Brain microvascular endothelial cell (primary cell): ENCODE results near the gene ADAD2.

Source experiments
- DNase-seq: peaks from one replicate; pipeline ENCODE4 v3.0.0-alpha.2; 2020
- H3K27ac ChIP-seq: fragments of 250-450 bp; sonication (Bioruptor Pico); 2 replicates; pipeline ENCODE4 v1.5.1; 2020; ENCODE audit warnings: mild to moderate bottlenecking, moderate library complexity
- H3K27me3 ChIP-seq: fragments of 250-450 bp; sonication (Bioruptor Pico); replicated peaks from 2 replicates; pipeline ENCODE4 v1.5.1; 2020; ENCODE audit warnings: mild to moderate bottlenecking
- H3K36me3 ChIP-seq: fragments of 250-450 bp; sonication (Bioruptor Pico); replicated peaks from 2 replicates; pipeline ENCODE4 v1.5.1; 2020; ENCODE audit warnings: mild to moderate bottlenecking
- H3K4me3 ChIP-seq: 2 replicates; pipeline ENCODE4 v1.5.1; 2011; ENCODE audit warnings: low read depth, mild to moderate bottlenecking, control low read depth, low read length, moderate library complexity
- in situ Hi-C: cut with HindIII; loops from 2 replicates; pipeline ENCODE4 v1.10.0; 2017; ENCODE audit warnings: low sequenced_read_pairs, low pct_ligation_motif_present
- TF ChIP-seq, protein P1 (sequence below): IDR thresholded peaks from 2 replicates; pipeline ENCODE4 v1.5.1; 2011; ENCODE audit warnings: low read depth, mild to moderate bottlenecking, moderate library complexity, low read length, control low read depth, inconsistent platforms; ENCODE audit errors: missing control alignments

Gene ADAD2

GRCh38 chr16:84182104-84182503 is 8.9 kb upstream of the ADAD2 start:
- Histone ChIP-seq H3K27ac (no peak overlapping the region), H3K4me3 (no peak overlapping the region), H3K27me3 (no peaks in the 10 kb centered on the region), H3K36me3 (peaks cover 43% of the 10 kb centered on the region)
- in situ Hi-C loops, result no loop called here
- TF ChIP-seq, protein P1, sequence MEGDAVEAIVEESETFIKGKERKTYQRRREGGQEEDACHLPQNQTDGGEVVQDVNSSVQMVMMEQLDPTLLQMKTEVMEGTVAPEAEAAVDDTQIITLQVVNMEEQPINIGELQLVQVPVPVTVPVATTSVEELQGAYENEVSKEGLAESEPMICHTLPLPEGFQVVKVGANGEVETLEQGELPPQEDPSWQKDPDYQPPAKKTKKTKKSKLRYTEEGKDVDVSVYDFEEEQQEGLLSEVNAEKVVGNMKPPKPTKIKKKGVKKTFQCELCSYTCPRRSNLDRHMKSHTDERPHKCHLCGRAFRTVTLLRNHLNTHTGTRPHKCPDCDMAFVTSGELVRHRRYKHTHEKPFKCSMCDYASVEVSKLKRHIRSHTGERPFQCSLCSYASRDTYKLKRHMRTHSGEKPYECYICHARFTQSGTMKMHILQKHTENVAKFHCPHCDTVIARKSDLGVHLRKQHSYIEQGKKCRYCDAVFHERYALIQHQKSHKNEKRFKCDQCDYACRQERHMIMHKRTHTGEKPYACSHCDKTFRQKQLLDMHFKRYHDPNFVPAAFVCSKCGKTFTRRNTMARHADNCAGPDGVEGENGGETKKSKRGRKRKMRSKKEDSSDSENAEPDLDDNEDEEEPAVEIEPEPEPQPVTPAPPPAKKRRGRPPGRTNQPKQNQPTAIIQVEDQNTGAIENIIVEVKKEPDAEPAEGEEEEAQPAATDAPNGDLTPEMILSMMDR, result no peak
- no peak for DNase-seq

- Histone ChIP-seq H3K27ac (no peak overlapping the region), H3K36me3 (peaks cover 43% of the 10 kb centered on the region), H3K27me3 (no peaks in the 10 kb centered on the region), H3K4me3 (no peak overlapping the region)
- TF ChIP-seq, protein P1, result no peak
- in situ Hi-C loops, result no loop called here
- DNase-seq, result no peak
These were observed 8.0 kb upstream of the ADAD2 start for GRCh38 chr16:84182680-84183571.

GRCh38 chr16:84183572-84183875 is 7.4 kb upstream of the ADAD2 start:
- TF ChIP-seq, protein P1, result no peak
- no peak for DNase-seq
- in situ Hi-C loops, result no loop called here
- Histone ChIP-seq H3K27ac (no peak overlapping the region), H3K4me3 (no peak overlapping the region), H3K36me3 (peaks cover 37% of the 10 kb centered on the region), H3K27me3 (no peaks in the 10 kb centered on the region)

GRCh38 chr16:84183911-84184591 is 6.9 kb upstream of the ADAD2 start:
- no peak for DNase-seq
- H3K27me3 ChIP-seq, result no peaks in the 10 kb centered on the region
- no peak overlapping the region for H3K27ac ChIP-seq
- H3K36me3 ChIP-seq, result peaks cover 37% of the 10 kb centered on the region
- TF ChIP-seq, protein P1, result no peak
- no peak overlapping the region for H3K4me3 ChIP-seq
- in situ Hi-C loops, result no loop called here

GRCh38 chr16:84184775-84185174 is 6.2 kb upstream of the ADAD2 start:
- in situ Hi-C loops, result no loop called here
- TF ChIP-seq, protein P1, result no peak
- no peak for DNase-seq
- Histone ChIP-seq H3K4me3 (no peak overlapping the region), H3K36me3 (peaks cover 33% of the 10 kb centered on the region), H3K27ac (no peak overlapping the region), H3K27me3 (no peaks in the 10 kb centered on the region)
